ENCODE results near the gene GLRX.

The GLRX gene

GRCh38 chr5:95822043-95822541 lies 434 bp downstream of the GLRX start:
- TF ChIP-seq TEAD4 (IDR thresholded peaks at IDR 0.05), result no peak
- TF ChIP-seq ZBTB7A (IDR thresholded peaks at IDR 0.05; ENCODE audit: low read depth), result no peak
- no peak for TF ChIP-seq MAX (IDR thresholded peaks at IDR 0.05)
- TF ChIP-seq CREB1 (IDR thresholded peaks at IDR 0.05; ENCODE audit: low read depth), result no peak
- no peak for TF ChIP-seq EP300 (IDR thresholded peaks at IDR 0.05; ENCODE audit: borderline replicate concordance)
- no peak for TF ChIP-seq USF1 (IDR thresholded peaks at IDR 0.05)
- no peak for TF ChIP-seq YY1 (IDR thresholded peaks at IDR 0.05; ENCODE audit: low read depth)
- no peak for TF ChIP-seq TCF12 (IDR thresholded peaks at IDR 0.05; ENCODE audit: low read depth)
- TF ChIP-seq EGR1 (IDR thresholded peaks at IDR 0.05), result no peak
- TF ChIP-seq NFIC (IDR thresholded peaks at IDR 0.05), result no peak
- no peak for TF ChIP-seq RAD21 (IDR thresholded peaks at IDR 0.05; ENCODE audit: low read depth)
- TF ChIP-seq FOXM1 (IDR thresholded peaks at IDR 0.05; ENCODE audit: borderline replicate concordance, low read depth), result no peak
- TF ChIP-seq TAF1 (IDR thresholded peaks at IDR 0.05; ENCODE audit: low read depth), result no peak

- no peak for TF ChIP-seq EP300 (IDR thresholded peaks at IDR 0.05; ENCODE audit: borderline replicate concordance)
- no peak for TF ChIP-seq USF1 (IDR thresholded peaks at IDR 0.05)
- no peak for TF ChIP-seq RAD21 (IDR thresholded peaks at IDR 0.05; ENCODE audit: low read depth)
- no peak for TF ChIP-seq TAF1 (IDR thresholded peaks at IDR 0.05; ENCODE audit: low read depth)
- no peak for TF ChIP-seq CEBPB (IDR thresholded peaks at IDR 0.05)
Observed at GRCh38 chr5:95821110-95822021, 1.2 kb downstream of the GLRX start.

GRCh38 chr5:95818181-95819147 lies 4.1 kb downstream of the GLRX start:
- no peak for TF ChIP-seq TAF1 (IDR thresholded peaks at IDR 0.05; ENCODE audit: low read depth)
- TF ChIP-seq REST (IDR thresholded peaks at IDR 0.05; ENCODE audit: low read depth), result no peak
- no peak for TF ChIP-seq YY1 (IDR thresholded peaks at IDR 0.05; ENCODE audit: low read depth)
- no peak for TF ChIP-seq RAD21 (IDR thresholded peaks at IDR 0.05; ENCODE audit: low read depth)
- TF ChIP-seq CREB1 (IDR thresholded peaks at IDR 0.05; ENCODE audit: low read depth), result no peak
- no peak for TF ChIP-seq NFIC (IDR thresholded peaks at IDR 0.05)
- TF ChIP-seq TEAD4 (IDR thresholded peaks at IDR 0.05), result no peak
- TF ChIP-seq FOXM1 (IDR thresholded peaks at IDR 0.05; ENCODE audit: borderline replicate concordance, low read depth), result no peak
- TF ChIP-seq TCF12 (IDR thresholded peaks at IDR 0.05; ENCODE audit: low read depth), result no peak
- no peak for TF ChIP-seq EP300 (IDR thresholded peaks at IDR 0.05; ENCODE audit: borderline replicate concordance)
- no peak for TF ChIP-seq USF1 (IDR thresholded peaks at IDR 0.05)
- no peak for TF ChIP-seq CEBPB (IDR thresholded peaks at IDR 0.05)
- no peak for TF ChIP-seq MAX (IDR thresholded peaks at IDR 0.05)
- TF ChIP-seq EGR1 (IDR thresholded peaks at IDR 0.05), result no peak

GRCh38 chr5:95817430-95817829 lies 5.1 kb downstream of the GLRX start:
- TF ChIP-seq USF1 (IDR thresholded peaks at IDR 0.05) (no peak), MAX (IDR thresholded peaks at IDR 0.05) (no peak), FOXM1 (IDR thresholded peaks at IDR 0.05; ENCODE audit: borderline replicate concordance, low read depth) (no peak), TCF12 (IDR thresholded peaks at IDR 0.05; ENCODE audit: low read depth) (peak; percentile 25; the same call in 1 of the 2 replicates), EGR1 (IDR thresholded peaks at IDR 0.05) (no peak), EP300 (IDR thresholded peaks at IDR 0.05; ENCODE audit: borderline replicate concordance) (no peak), TEAD4 (IDR thresholded peaks at IDR 0.05) (0 out of 2 replicates have a peak, but pooled peaks have one; percentile 40), YY1 (IDR thresholded peaks at IDR 0.05; ENCODE audit: low read depth) (no peak), CEBPB (IDR thresholded peaks at IDR 0.05) (no peak), CREB1 (IDR thresholded peaks at IDR 0.05; ENCODE audit: low read depth) (no peak), NFIC (IDR thresholded peaks at IDR 0.05) (no peak), RAD21 (IDR thresholded peaks at IDR 0.05; ENCODE audit: low read depth) (no peak), ZBTB7A (IDR thresholded peaks at IDR 0.05; ENCODE audit: low read depth) (no peak)

- no peak for TF ChIP-seq RAD21 (IDR thresholded peaks at IDR 0.05; ENCODE audit: low read depth)
- no peak for TF ChIP-seq EGR1 (IDR thresholded peaks at IDR 0.05)
- TF ChIP-seq CREB1 (IDR thresholded peaks at IDR 0.05; ENCODE audit: low read depth), result no peak
- TF ChIP-seq YY1 (IDR thresholded peaks at IDR 0.05; ENCODE audit: low read depth), result no peak
- no peak for TF ChIP-seq CEBPB (IDR thresholded peaks at IDR 0.05)
- TF ChIP-seq NFIC (IDR thresholded peaks at IDR 0.05), result no peak
- no peak for TF ChIP-seq TEAD4 (IDR thresholded peaks at IDR 0.05)
- TF ChIP-seq TCF12 (IDR thresholded peaks at IDR 0.05; ENCODE audit: low read depth), result no peak
- no peak for TF ChIP-seq TAF1 (IDR thresholded peaks at IDR 0.05; ENCODE audit: low read depth)
- TF ChIP-seq EP300 (IDR thresholded peaks at IDR 0.05; ENCODE audit: borderline replicate concordance), result no peak
- TF ChIP-seq USF1 (IDR thresholded peaks at IDR 0.05), result no peak
- TF ChIP-seq REST (IDR thresholded peaks at IDR 0.05; ENCODE audit: low read depth), result no peak
- TF ChIP-seq FOXM1 (IDR thresholded peaks at IDR 0.05; ENCODE audit: borderline replicate concordance, low read depth), result no peak
- no peak for TF ChIP-seq MAX (IDR thresholded peaks at IDR 0.05)
- no peak for TF ChIP-seq ZBTB7A (IDR thresholded peaks at IDR 0.05; ENCODE audit: low read depth)
Observed at GRCh38 chr5:95816776-95817175, 5.8 kb downstream of the GLRX start.
